HG03097 (cell line): Measurements from ENCODE around the gene IDUA.
"Not testable (repeated sequence)": the region's sequence is repeated elsewhere in the genome, so short reads cannot be mapped to it uniquely, and the experiment has no call there.

ENCODE experiments used
- ATAC-seq: cut with Tn5 transposase; IDR thresholded peaks from one replicate; pipeline ENCODE4 v1.9.1; 2021; ENCODE audit not compliant: unreplicated experiment, low FRiP score

IDUA gene

DNA sequence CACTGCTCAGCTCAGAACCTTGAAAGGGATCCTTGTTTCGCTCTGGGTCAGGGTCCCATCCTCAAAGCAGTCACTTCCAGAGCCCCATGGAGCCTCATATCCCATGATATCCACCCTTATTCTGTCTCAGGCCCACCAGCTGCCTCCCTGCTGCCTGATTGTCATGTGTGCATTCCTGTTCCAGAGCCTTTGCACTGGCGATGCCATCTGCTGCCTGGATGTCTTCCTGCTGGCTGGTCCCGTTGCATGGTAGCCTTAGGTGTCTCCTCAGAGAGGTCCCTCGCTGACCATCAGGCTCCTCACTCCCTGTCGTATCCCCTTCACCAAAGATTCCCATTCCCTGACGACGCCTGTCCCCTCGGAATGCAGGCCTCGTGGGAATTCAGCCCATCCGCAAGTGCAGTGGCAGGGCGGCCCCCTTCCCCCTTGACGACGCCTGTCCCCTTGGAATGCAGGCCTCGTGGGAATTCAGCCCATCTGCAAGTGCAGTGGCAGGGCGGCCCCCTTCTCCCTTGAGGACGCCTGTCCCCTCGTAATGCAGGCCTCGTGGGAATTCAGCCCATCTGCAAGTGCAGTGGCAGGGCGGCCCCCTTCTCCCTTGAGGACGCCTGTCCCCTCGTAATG is 12.5 kb downstream of the IDUA start:
- not testable (repeated sequence) for ATAC-seq

DNA sequence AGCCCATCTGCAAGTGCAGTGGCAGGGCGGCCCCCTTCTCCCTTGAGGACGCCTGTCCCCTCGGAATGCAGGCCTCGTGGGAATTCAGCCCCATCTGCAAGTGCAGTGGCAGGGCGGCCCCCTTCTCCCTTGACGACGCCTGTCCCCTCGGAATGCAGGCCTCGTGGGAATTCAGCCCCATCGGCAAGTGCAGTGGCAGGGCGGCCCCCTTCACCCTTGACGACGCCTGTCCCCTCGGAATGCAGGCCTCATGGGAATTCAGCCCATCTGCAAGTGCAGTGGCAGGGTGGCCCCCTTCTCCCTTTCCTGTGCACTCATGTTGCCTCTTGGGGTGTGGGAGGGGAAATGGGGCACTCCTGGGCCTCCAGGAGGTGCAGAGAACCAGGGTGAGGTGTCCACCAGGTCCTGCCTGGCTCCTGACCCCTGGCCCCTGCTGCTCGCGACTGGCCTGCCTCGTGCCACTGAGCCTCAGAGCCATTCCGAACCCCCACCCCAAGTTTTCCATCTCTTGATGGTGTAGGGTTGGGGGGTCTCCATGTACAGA is 13.1 kb downstream of the IDUA start:
- no peak for ATAC-seq

DNA sequence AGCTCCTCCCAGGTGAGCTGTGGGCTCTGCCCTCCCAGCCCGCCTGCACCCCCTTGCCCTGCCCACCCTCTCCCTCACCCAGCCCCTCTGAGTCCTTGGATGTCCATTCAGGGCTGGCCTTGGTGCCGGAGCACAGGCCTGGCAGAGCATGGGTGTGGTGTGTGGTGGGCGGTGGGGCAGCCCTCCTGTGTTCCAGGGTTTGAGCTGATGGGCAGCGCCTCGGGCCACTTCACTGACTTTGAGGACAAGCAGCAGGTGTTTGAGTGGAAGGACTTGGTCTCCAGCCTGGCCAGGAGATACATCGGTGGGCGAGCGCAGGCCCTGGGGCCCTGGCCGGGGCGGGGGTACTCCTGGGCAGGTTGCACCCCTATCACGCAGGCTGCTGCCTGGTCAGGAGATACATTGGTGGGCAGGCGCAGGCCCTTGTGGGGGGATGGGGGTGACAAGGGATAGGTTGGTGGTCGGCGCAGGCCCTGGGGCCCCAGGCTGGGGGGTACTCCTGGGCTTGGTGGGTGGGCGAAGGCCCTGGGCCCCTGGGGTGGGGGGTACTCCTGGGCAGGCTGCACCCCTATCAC is 13.9 kb downstream of the IDUA start:
- no peak for ATAC-seq

DNA sequence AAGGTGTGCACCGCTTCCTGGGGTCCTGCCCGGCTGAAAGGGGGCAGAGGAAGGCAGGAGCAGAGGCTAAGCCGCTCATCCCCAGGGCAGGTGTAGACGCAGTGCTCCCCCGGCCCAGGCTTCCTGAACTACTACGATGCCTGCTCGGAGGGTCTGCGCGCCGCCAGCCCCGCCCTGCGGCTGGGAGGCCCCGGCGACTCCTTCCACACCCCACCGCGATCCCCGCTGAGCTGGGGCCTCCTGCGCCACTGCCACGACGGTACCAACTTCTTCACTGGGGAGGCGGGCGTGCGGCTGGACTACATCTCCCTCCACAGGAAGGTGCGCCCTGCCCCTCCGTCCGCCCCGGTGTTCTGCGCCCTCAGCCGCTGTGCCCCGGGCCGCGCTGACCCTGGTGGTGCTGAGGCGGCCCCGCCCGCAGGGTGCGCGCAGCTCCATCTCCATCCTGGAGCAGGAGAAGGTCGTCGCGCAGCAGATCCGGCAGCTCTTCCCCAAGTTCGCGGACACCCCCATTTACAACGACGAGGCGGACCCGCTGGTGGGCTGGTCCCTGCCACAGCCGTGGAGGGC is 14.8 kb downstream of the IDUA start:
- ATAC-seq: no peak

DNA sequence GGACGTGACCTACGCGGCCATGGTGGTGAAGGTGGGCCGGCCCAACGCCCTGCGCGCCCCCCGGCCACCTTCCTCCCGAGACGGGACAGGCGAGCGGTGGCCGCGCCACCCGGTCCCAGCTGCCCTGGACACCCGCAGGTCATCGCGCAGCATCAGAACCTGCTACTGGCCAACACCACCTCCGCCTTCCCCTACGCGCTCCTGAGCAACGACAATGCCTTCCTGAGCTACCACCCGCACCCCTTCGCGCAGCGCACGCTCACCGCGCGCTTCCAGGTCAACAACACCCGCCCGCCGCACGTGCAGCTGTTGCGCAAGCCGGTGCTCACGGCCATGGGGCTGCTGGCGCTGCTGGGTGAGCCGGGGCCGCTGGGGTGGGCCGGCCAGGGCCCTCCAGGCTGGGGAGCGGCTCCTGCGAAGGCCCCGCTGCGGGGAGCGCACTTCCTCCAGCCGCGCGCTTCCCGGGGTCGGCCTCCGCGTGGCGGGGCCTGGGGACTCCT is 15.3 kb downstream of the IDUA start:
- ATAC-seq: no peak

DNA sequence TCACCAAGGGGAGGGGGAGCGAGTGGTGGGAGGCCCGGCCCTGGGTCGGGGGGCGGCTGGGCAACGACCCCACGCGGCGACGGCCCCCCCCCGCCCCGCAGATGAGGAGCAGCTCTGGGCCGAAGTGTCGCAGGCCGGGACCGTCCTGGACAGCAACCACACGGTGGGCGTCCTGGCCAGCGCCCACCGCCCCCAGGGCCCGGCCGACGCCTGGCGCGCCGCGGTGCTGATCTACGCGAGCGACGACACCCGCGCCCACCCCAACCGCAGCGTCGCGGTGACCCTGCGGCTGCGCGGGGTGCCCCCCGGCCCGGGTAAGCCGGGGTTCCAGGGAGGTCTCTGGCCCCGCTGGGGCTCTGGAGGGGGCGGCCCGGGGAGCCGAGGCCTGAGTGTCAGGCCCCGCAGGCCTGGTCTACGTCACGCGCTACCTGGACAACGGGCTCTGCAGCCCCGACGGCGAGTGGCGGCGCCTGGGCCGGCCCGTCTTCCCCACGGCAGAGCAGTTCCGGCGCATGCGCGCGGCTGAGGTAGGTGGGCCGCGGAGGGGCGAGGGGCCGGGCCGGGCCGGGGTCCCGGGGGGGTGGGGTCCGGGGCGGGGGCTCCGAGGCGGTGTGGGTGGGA is 15.9 kb downstream of the IDUA start:
- ATAC-seq: no peak

DNA sequence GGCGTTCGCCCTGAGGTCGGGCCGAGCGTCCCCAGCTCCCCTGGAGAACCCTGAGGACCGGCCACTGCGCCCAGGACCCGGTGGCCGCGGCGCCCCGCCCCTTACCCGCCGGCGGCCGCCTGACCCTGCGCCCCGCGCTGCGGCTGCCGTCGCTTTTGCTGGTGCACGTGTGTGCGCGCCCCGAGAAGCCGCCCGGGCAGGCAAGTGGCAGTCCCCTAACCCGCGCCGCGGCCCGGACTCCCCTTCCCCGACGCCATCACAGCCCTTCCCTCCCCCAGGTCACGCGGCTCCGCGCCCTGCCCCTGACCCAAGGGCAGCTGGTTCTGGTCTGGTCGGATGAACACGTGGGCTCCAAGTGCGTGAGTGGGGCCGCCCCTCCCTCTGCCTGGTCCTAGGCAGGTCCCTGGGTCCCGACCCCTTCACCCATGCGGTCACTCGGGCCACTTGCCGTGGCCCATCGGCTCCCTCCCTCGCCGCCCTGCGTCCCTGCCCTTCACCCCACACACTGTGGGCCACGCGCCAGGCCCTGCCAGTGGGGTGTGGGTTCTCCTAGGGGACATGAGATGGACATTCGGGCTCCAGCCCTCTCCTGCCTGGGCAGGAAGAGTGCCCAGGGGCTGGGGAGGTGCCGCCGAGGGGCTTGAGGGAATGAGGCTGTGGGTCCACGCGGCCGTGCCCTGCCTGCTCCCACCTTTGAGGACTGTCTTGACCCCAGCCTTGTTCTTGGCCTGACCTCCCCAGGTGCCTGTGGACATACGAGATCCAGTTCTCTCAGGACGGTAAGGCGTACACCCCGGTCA is 16.6 kb downstream of the IDUA start:
- no peak for ATAC-seq

DNA sequence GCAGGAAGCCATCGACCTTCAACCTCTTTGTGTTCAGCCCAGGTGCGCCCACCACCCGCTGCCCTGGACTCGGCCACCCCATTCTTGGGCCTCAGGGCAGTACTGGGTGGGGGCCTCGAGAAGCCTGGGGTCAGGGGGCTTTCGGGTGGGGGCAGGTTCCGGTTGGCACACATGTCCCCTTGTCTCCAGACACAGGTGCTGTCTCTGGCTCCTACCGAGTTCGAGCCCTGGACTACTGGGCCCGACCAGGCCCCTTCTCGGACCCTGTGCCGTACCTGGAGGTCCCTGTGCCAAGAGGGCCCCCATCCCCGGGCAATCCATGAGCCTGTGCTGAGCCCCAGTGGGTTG is 17.2 kb downstream of the IDUA start:
- no peak for ATAC-seq

DNA sequence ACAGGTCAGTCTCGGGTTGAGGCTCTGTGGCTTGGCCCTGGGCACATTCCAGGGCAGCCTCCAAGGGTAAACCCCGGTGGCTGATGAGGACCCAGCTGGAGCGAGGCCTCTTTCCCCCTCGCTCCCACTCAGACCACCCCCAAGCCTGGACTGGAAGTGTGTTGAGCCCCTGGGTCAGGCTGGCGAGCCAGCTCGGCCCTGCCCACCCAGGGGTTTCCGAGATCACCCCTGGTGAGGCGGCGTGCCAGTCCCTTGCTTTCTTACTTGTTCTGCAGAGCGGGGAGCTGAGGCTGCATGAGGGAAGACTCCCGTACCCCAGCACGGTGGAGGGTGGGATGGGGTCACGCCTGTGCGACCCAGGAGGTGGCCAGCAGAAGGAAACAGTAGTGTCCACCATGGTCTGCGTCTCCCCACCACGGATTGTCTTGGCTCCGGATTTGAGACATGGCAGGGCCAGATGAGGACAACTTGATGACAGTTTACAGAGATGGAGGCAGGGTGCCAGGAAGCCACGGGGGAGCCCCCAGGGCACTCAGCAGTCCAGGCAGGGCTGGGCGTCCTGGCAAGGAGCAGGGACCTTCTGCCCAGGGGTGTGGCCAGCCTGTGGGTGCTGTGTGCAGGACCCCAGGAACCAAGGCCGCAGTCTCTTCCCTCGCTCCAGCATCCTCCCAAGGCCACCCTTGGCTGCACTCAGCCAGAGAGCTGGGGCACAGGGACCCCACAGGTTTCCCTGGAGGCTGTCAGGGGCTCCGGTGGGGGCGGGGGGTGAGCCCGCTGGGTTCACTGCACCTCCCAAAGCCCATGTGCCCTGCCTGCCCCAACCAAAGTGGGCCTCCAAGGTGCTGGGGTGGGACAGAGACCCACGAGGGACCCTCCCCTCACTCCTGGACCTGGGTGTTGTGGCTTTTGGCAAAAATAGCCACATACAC is 18.0 kb downstream of the IDUA start:
- no peak for ATAC-seq

DNA sequence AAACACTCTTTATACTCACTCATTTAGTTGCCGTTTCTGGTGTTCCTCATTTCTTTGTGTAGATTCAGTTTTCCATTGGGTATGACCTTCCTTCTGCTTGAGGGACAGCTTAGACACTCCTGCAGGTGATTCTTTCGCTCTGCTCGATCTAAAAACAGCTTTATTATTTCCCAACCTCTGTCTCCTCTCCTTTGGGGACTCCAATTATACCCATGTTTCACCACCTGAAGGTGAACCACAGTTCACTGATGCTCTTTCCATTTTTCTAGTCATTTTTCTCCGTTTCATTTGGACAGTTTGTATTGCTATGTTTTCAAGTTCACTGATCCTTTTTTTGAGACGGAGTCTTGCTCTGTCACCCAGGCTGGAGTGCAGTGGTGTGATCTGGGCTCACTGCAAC is 20.0 kb downstream of the IDUA start:
- ATAC-seq: no peak

DNA sequence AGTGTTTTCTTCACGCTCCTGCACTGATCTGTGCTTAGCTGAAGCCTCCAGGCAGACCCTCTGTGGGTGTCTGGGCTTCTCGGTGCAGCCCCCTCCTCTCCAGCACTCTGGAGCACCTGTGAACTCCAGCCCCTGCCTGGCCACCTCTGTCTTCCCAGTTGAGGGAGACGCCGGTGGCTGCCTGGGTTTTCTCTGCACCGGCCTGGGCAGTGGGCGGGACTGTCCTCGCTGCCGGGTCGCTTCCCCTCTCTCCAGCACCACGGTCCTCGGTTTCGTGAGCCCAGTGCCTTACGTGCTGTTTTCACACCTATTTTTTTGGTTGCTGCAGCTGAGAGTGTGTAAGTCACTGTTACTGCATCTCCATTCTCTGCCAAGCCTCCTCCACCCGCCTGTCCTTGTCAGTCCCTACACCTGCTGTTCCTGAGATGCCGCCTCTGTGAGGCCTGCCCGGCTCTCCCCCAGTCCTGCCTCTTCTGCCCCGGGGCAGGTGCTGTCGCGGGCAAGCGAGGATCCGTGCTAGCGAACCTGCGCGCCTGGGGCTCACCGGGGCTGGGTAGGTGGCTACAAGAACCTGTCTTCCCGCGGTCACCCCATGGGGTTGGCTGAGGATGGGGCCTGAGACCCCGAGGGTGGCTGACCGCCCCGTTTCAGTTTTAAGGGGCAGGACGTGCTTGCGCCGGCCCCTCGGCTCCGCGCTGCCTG is 22.1 kb downstream of the IDUA start:
- ATAC-seq: peak; percentile 16

DNA sequence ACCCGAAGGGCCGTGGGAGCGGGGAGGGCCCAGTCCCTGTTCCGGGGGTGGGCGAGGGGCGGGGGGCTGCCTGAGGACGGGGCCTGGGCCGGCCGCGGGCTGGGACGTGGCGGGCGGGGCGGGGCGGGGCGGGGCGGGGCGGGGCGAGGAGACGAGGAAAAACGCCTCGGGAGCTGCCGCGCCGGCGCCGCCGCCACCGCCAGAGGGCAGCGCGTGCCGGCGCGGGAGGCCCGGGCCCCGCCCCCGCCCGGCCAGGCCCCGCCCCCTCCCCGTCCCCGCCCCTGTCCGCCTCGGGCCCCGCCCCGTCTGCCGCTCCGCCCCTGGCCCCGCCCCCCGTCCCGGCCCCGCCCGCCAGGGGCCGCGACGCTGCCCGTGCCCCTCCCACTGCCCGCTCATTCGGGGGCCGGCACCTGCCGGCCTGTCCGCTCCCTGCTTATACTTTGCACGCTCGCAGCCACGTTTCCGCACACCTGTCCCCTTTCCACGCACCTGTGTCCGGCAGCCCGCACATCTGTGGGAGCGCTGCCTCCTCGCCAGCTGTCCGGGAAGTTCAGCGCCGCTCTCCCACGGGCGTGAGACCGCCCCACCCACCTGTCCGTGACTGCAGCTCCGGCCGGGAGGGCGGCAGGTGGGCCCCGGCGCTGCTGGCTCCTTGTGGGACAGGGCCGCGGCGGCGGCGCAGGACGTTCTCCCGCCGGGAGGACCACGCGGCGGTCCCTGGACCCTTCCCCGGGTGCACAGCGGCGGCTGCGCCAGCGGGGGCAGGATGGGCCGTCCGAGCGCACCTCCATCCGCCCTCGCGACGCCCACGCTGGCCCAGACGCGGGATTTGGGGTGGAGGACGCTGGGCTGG is 22.9 kb downstream of the IDUA start:
- ATAC-seq: peak; percentile 33

DNA sequence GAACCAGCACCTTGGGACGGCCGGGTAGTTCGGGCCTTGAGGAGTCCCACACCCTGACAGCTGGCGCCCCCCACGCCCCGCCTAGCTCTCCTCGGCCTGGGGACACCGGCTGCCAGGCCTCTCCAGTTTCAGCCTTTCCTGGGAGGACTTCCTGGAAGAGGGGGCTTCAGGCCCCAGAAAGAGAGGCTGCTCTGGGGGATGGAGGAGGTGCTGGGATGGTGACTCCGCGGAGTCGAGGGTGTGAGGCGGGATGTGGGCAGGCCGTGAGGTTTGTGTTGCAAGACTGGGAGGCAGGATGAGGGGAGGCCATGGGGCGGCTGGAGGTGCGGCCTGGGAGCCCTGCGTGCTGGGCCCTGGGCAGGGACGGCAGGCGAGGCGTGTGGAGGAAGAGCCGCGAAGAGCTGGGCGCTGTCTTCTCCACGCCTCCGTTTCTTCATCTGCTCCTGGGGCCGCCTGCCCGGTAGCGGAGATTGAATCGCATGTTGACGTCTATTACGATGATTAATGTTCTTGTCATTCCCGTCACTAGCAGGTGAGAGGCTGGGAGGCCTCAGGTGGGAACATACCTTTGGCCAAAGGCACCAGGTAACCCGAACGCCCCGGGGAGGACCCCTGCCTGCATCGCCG is 23.7 kb downstream of the IDUA start:
- ATAC-seq: no peak

DNA sequence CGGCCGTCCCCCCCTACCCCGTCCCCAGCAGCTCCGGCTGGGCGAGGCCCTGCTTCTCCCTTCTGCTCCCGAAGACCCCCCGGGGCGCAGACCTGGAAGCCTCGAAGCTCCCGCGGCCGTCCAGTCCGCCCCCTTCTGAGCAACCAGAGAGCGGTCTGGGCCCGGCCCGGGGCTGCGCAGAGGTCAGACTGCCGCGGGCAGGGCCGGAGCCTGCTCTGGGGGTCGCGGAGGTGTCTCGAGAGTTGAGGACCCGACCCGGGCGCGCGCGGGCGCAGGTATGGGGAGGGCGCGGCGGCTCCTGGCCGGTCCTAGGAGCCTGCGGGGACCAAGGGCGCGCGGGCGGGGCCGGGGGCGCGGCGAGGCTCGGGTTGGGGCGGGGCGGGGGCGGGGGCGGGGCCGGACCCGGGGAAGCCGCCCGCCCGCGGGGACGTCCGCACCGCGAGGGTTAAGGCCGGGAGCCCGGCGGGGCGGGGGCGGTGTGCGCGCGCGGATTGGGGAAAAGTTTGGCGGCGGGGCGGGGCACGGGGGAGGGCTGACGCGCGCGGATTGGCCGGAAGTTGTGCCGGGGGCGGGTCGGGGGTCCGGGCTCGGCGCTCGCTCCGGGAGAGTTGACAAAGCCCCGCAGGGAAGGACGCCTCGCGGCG is 24.3 kb downstream of the IDUA start, which contains the start of gene FGFRL1:
Gene FGFRL1 (plus strand): TSS at position 605 of the 644 bp plus-strand sequence. CDS start 860 bp downstream, outside the sequence.
- ATAC-seq: no peak

DNA sequence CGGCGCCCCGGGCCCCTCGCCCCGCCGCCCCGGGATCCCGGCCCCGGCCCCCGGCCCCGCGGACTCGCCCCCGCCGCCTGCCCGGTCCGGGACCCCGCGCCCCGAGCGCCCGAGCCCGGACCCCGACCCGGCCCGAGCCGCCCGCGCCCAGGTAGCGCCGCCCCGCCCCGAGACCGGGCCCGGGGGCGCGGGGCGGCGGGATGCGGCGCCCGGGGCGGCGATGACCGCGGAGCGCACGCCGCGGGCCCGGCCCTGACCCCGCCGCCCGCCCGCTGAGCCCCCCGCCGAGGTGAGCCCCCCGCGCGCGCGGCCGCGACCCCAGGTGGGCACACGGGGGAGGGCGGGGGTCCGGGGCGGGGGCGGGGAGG is 24.8 kb downstream of the IDUA start:
- no peak for ATAC-seq

DNA sequence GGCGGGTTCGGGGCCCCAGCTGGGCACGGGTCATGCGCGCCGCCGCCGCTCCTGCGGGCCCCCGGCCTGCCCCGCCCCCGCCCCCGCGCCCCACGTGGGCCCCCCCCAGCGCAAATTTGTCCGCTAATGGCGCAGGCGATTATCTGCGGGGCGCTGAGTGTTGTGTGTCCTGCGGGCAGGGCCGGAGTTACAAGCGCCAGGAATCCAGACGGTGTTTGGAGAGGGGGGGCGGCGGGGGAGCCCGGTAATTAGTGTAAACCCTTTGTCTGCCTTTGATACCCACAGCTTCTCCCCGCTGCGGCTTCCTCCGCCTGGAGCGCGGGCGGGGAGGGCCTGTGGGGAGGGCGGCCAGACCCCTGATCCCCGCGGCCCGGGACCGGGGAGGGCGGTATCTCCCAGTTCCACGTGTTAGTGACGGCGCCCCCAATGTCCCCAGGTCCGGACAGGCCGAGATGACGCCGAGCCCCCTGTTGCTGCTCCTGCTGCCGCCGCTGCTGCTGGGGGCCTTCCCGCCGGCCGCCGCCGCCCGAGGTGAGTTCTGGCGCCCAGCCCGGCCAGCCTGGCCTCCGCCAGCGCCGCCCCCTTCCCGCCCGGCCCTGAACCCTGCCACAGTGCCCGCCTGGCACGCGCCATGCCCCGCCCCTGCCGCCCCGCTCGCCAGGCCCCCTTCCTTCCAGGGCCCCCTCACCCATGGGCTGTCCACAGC is 25.3 kb downstream of the IDUA start:
- ATAC-seq: no peak
